MCF 10A (cell line): ENCODE results near the gene KLF1. TPM values are rescaled to one million over a fixed set of nuclear protein-coding genes. Genes with fewer than 3 reads are reported as not detected.

Experiments
- Bru-seq: library from RNA; stranded (reverse); fragments of 400-500 nt; gene quantifications from one replicate; lab custom pipeline; 2021; lab: Mats Ljungman, UMichigan
- BruChase-seq, 2 experiments: library from RNA; stranded (reverse); fragments of 400-500 nt; gene quantifications; one replicate each; lab custom pipeline; 2021; lab: Mats Ljungman, UMichigan
- BruUV-seq: library from RNA; stranded (reverse); fragments of 400-500 nt; replicated peaks from 2 replicates; lab custom pipeline; 2021; lab: Mats Ljungman, UMichigan
- CTCF ChIA-PET: fragments of 300-600 bp; sonication (Branson Sonifier 250); formaldehyde crosslinking; extraction: SDS; loops from one replicate; lab custom pipeline; 2021; ENCODE audit warnings: antibody characterized with exemption, inconsistent platforms; lab: Yijun Ruan, JAX
- POLR2A ChIA-PET: fragments of 300-600, 350-650 bp; sonication (Branson Sonifier 250); formaldehyde crosslinking; extraction: SDS; loops from one replicate; lab custom pipeline; 2020; ENCODE audit warnings: antibody characterized with exemption, inconsistent platforms; lab: Yijun Ruan, JAX
- DNase-seq: peaks from one replicate; pipeline ENCODE4 v3.0.0-alpha.2; 2018; ENCODE audit not compliant: unreplicated experiment
- H3K27ac Mint-ChIP-seq: one replicate; pipeline ENCODE4 v1.8.0; 2022; ENCODE audit warnings: mild to moderate bottlenecking, low read depth, mixed read lengths; ENCODE audit not compliant: unreplicated experiment
- H3K27me3 Mint-ChIP-seq: one replicate; pipeline ENCODE4 v1.8.0; 2022; ENCODE audit warnings: mixed read lengths; ENCODE audit not compliant: insufficient read depth, unreplicated experiment
- H3K36me3 Mint-ChIP-seq: one replicate; pipeline ENCODE4 v1.8.0; 2022; ENCODE audit warnings: mild to moderate bottlenecking, moderate library complexity, mixed read lengths; ENCODE audit not compliant: insufficient read depth, unreplicated experiment
- H3K4me1 Mint-ChIP-seq: one replicate; pipeline ENCODE4 v1.8.0; 2022; ENCODE audit warnings: mixed read lengths; ENCODE audit not compliant: insufficient read depth, unreplicated experiment
- H3K4me3 Mint-ChIP-seq: one replicate; pipeline ENCODE4 v1.8.0; 2022; ENCODE audit warnings: mild to moderate bottlenecking, moderate library complexity, mixed read lengths; ENCODE audit not compliant: unreplicated experiment
- H3K9me3 Mint-ChIP-seq: one replicate; pipeline ENCODE4 v1.8.0; 2022; ENCODE audit warnings: mixed read lengths; ENCODE audit not compliant: unreplicated experiment
- intact Hi-C: fragments of 100-400 bp; cut with micrococcal nuclease; formaldehyde crosslinking; loops from 2 replicates; pipeline ENCODE4 v1.14.1; 2022
- long read RNA-seq: library from polyadenylated mRNA; stranded (forward); transcript quantifications from one replicate; pipeline ENCODE4 v2.0.0, GENCODE V29; 2022
- total RNA-seq: library from RNA; stranded (reverse); gene quantifications from 2 replicates; pipeline ENCODE4 v1.2.3, GENCODE V29; 2022
- TF ChIP-seq, protein P1 (sequence below): fragments of 200-600 bp; IDR thresholded peaks from one replicate; pipeline ENCODE4 v1.8.0; 2022; ENCODE audit warnings: antibody characterized with exemption, mild to moderate bottlenecking; ENCODE audit not compliant: unreplicated experiment

Gene KLF1
- total RNA-seq (not detected in 2 replicates), Bru-seq, nascent RNA (not detected), BruChase-seq, experiment 1, labeled RNA remaining after a 6-hour chase (not detected), BruChase-seq, experiment 2, labeled RNA remaining after a 2-hour chase (not detected)
- long read RNA-seq = 0 reads

- H3K4me3 Mint-ChIP-seq = peak within 1 kb of the TSS; percentile 50
- TF ChIP-seq, protein P1, sequence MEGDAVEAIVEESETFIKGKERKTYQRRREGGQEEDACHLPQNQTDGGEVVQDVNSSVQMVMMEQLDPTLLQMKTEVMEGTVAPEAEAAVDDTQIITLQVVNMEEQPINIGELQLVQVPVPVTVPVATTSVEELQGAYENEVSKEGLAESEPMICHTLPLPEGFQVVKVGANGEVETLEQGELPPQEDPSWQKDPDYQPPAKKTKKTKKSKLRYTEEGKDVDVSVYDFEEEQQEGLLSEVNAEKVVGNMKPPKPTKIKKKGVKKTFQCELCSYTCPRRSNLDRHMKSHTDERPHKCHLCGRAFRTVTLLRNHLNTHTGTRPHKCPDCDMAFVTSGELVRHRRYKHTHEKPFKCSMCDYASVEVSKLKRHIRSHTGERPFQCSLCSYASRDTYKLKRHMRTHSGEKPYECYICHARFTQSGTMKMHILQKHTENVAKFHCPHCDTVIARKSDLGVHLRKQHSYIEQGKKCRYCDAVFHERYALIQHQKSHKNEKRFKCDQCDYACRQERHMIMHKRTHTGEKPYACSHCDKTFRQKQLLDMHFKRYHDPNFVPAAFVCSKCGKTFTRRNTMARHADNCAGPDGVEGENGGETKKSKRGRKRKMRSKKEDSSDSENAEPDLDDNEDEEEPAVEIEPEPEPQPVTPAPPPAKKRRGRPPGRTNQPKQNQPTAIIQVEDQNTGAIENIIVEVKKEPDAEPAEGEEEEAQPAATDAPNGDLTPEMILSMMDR = no peak
- no TSS peak for BruUV-seq
- no peak for DNase-seq
- H3K4me1 Mint-ChIP-seq = peaks cover 13% of the 10 kb centered on the region
- H3K9me3 Mint-ChIP-seq = no peaks in the 10 kb centered on the region
- peaks cover 6% of the 10 kb centered on the region for H3K36me3 Mint-ChIP-seq
- POLR2A ChIA-PET = interaction anchor here (0.6 kb wide), 1 partner anchor 94 kb away, joined by 4 read pairs; no protein-coding TSS in a partner anchor
- no peaks in the 10 kb centered on the region for H3K27me3 Mint-ChIP-seq
- intact Hi-C loops = no loop called here
- H3K27ac Mint-ChIP-seq = no peak within 1 kb of the TSS
- CTCF ChIA-PET = no interaction called here
These were observed at the start of gene KLF1 for GRCh38 chr19:12886969-12887747. Gene KLF1 (minus strand): TSS chr19:12887201. CDS start chr19:12887140, 61 bp downstream.

- H3K27ac Mint-ChIP-seq = no peak overlapping the region
- intact Hi-C loops = no loop called here
- POLR2A ChIA-PET = interaction anchor here (1.5 kb wide), 1 partner anchor 18 kb away, joined by 5 read pairs; no protein-coding TSS in a partner anchor
- CTCF ChIA-PET = no interaction called here
- peaks cover 50% of the 10 kb centered on the region for H3K36me3 Mint-ChIP-seq
- DNase-seq = no peak
- no TSS peak for BruUV-seq
- no peak overlapping the region for H3K4me3 Mint-ChIP-seq
- no peaks in the 10 kb centered on the region for H3K9me3 Mint-ChIP-seq
- no peaks in the 10 kb centered on the region for H3K27me3 Mint-ChIP-seq
- peaks cover 26% of the 10 kb centered on the region for H3K4me1 Mint-ChIP-seq
- TF ChIP-seq, protein P1 = no peak
These were observed 49.6 kb upstream of the KLF1 start for GRCh38 chr19:12936582-12936981.

- no peaks in the 10 kb centered on the region for H3K9me3 Mint-ChIP-seq
- H3K27me3 Mint-ChIP-seq = no peaks in the 10 kb centered on the region
- ChIA-PET POLR2A (interaction anchor here (0.6 to 3.1 kb wide), 2 partner anchors 19 to 44 kb away, joined by 3 to 20 read pairs; partner anchors contain the start of gene GCDH), CTCF (interaction anchor here (0.6 to 0.7 kb wide), 2 partner anchors 217 to 1150 kb away, joined by 3 read pairs; no protein-coding TSS in a partner anchor)
- no TSS peak for BruUV-seq
- TF ChIP-seq, protein P1 = no peak
- no peak overlapping the region for H3K4me3 Mint-ChIP-seq
- peaks cover 46% of the 10 kb centered on the region for H3K36me3 Mint-ChIP-seq
- H3K4me1 Mint-ChIP-seq = peaks cover 19% of the 10 kb centered on the region
- intact Hi-C loops = no loop called here
- no peak for DNase-seq
- H3K27ac Mint-ChIP-seq = no peak overlapping the region
These were observed 48.1 kb upstream of the KLF1 start for GRCh38 chr19:12935071-12935470.
